M059J (cell line): ENCODE data around the gene TMPRSS11A. TPM values are rescaled to one million over a fixed set of nuclear protein-coding genes. Genes with fewer than 3 reads are reported as not detected.

Source experiments
- DNase-seq: peaks from one replicate; pipeline ENCODE4 v3.0.0-alpha.2; 2012; ENCODE audit warnings: low read depth
- total RNA-seq: library from RNA; depleted of rRNA; stranded (reverse); fragments of >200 nt; shearing (Covaris generic); gene quantifications from 2 replicates; pipeline ENCODE4 v1.2.3, GENCODE V29; 2014

The TMPRSS11A gene
- total RNA-seq, 1 experiment from 2014 or later = not detected

DNA sequence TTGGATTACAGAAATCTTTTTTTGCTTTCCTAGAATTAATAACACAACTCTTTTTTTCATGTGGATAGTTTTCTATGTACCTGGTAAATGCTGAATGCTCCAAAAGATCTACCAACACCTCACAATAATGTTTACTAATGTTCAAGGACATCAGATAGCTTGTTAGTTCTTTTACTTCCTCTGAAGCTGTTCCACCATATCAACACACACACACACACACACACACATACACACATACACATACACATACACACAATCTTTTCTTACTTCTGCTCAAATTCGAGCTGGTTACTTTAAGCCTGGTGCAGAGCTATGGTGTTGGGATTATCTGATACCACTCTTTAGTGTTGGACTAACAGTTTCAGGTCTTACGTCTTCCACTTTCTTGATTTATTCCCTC lies 51.2 kb downstream of the TMPRSS11A start:
- DNase-seq = no peak

DNA sequence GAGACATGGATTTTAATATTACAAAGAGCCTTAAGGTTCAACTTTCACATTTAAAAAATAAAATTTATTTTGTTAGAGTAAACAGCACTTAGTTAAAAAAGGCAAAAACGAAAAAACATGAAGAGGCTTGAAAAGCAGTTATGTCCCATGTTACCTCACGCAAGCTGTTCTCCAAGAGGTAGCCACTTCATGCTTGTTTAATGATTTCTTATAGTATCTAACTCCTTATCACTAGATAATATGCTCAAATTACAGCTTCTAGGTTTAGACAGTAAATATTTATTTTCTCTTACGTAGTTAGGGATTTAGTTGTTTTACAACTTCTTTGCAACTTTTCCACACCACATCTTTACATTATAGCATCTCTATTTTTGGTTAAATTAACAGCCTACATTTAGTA lies 51.7 kb downstream of the TMPRSS11A start:
- no peak for DNase-seq

DNA sequence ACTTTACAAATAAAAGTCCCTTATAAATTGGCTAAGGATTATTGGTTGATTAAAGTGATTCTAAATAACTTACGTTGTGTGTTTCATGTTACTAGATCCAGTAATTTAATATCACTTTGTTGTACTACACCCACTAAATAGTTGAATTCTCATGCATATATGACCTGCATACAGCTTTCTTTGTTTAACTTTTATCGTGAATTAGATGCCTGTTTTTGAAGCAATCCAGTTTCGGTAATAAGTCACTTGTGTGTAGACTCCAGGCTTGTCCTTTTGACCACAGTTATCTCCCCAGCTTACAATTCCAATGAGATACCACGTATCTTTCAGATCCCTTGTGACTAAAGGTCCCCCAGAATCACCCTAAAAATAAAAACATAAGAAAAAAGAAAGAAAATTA lies 52.2 kb downstream of the TMPRSS11A start:
- no peak for DNase-seq

DNA sequence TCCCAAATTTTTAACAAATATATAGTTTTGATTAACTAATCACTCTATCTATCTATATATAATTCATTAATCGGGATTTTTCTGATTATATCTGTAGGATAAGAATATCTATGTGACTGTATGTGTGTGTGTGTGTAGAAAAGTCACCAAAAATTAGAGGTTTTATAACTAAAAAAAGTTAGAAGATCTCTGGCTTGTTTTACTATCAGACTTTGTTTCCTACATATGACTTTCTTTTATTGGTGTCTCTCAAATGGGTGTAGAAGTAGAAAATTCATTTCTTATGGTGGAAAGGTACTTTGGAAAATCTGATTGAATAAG lies 52.7 kb downstream of the TMPRSS11A start:
- no peak for DNase-seq

DNA sequence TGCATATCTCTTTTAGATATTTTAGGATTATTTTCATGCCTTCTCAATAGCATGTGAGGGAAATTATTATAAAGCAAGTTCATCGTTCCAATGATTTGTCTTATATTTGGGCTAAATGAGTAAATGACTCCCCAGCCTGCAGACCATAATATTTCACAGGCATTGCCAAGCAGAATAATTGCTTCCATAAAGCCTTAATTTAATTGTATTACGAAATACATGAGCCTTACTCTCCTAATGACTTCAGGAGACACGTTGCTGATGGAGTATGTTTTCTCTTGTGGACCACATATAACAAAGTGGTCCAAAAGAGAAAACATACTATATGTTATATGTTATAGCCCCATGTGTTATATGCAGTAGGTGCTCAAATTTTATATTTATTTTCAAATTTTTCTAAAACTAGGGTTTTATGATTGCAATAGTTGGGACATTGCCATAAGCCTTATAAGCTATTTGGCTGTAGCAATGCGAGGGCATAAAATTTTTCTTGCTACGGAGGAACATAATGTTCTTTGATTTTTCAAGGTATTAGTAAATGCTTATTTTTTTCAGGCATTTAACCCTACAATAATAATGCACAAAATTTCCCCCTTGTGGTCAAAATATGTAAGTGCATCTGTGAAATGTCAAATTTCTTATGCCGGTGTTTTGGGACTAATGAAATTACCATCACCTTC lies 53.2 kb downstream of the TMPRSS11A start:
- DNase-seq = peak; percentile 14

DNA sequence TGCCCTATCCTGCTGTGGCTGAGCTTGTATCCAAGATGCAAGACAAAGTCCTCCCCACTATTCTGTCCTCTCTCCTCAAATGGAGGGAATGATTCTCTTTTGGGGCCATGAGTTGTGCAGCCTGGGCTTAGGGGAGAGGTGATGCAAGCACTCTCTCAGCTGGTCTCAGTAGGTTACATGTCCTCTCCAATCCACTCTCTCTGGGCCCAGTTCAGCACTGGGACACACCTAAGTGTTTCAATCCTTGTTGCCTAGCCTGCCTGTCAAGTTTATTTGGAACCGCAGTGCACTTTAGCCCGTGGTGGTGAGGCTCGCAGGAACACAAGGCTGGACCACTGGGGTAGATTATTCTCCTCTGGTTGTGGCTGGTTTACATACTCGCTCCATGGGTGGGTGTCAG lies 55.6 kb downstream of the TMPRSS11A start:
- DNase-seq = no peak

DNA sequence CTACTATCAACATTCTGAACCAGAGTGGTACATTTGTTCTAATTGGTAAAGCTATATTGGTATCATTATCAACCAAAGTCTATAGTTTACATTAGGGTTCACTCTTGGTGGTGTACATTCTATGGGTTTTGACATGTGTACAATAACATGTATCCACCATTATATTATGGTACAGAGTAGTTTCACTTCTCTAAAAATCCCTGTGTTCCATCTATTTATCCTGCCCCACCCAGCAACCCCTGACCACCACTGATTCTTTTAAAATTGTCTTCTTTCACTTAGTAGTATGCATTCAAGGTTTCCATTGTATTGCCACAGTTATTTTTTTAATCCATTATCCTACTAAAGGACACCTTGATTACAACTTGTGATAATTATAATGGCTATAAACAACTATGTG lies 64.2 kb downstream of the TMPRSS11A start:
- DNase-seq = no peak

DNA sequence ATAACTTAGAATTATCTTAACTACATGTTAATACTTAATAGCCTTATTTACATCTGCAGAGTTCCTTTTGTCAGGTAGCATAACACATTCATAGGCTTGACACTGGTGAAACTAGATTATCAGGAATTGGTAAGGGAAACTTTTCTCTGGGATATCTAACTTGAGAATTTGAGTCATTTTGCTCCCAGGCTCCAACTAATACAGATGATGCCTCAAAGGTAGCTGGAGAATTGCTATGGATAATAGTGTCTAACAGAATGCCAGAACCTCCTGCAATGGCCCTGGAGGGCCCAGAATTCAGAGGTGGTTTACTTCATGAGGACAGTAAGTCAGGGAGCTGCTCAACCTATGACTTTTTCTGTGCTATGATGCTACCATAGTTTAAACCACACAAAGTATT lies 65.6 kb downstream of the TMPRSS11A start:
- no peak for DNase-seq

DNA sequence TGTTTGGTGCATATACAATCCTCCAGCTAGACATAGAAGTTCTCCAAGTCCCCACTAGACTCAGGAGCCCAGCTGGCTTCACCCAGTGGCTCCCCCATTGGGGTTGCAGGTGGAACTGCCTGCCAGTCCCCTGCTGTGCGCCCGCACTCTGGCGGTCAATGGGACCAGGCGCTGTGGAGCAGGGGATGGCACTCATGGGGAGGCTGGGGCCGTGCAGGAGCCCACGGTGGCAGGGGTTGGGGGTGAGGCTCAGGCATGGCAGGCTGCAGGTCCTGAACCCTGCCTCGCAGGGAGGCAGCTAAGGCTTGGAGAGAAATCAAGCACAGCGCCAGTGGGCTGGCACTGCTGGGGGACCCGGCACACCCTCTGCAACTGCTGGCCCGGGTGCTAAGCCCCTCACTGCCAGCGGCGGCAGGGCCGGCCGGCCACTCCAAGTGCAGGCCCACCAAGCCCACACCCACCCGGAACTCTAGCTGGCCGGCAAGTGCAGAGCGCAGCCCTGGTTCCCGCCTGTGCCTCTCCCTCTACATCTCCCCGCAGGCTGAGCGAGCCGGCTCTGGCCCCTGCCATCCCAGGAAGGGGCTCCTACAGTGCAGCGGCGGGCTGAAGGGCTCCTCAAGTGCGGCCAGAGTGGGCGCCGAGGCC lies 66.8 kb downstream of the TMPRSS11A start:
- no peak for DNase-seq

DNA sequence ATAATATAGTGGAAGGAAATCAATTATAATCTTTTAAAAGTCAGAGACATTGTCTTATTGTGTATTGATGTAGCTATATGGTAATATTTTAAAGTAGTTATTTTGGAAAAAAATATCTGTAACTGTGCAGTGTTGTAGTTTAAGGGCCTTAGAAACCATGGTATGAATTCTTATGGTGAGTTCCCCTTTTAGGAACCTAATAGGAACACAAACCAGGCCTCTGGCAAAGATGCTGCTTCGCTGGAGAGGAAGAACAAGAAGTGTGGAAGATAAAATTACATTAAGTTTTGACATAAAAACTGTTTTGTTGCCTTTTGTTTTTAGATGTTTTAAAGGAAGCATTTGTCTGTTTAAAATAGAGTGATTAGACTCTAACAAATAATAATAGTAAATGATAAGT lies 68.6 kb downstream of the TMPRSS11A start:
- no peak for DNase-seq

DNA sequence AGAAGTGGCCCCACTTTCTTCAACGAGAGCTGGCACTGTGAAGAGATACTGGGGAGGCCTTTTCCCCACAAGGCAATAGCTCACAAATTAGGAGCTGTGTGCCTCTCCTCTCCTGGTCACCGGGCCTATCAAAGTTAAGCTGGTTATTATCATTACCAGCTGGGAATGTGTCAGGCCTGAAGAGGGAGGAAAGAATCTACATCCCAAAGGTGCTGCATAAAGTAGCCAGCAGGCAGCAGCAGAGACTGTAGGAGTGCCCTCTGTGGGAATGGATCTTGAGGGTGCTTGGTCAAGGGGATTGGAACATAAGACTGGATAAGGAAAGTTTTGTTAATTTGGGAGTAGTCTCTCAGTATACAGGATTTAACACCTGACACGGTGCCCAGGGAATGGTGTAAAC lies 70.4 kb downstream of the TMPRSS11A start:
- DNase-seq = peak; percentile 4

DNA sequence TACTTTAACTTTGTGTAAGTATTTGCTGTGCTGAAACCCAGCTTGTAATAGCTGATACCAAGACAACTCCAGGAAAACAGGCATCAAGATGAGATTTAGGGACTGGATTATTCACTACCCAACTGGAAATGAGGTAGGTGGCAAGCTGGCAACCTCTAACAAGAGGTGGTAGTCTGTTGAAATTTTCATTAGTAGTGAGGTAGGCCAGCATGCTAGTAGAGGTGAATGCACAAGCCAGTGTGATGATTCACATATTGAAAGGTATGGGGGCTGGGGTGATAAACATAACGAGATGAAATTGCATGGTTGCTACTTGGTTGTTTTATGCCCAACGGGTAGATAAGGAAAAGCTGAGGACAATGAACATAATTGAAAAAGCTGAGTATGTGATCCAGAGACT lies 71.0 kb downstream of the TMPRSS11A start:
- DNase-seq = no peak

DNA sequence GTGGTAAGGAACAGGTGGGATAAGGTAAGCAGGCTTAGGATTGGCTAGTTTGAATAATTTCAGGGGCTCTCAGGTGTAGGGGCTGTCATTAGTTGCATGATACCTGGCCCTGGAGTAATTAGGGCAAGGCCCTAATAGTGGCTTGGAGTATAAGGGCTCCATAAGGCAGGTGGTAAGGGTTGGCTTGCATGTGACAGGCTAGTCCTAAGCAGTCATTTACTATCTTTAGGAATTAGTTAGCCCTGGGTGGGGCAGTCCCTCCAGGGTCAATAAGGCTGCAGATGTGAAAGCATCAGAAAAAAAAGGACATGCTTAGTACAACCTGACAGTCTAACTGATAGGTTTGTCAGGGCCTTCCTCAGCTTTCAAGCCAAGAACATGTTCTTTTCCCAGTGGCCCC lies 71.6 kb downstream of the TMPRSS11A start:
- no peak for DNase-seq

DNA sequence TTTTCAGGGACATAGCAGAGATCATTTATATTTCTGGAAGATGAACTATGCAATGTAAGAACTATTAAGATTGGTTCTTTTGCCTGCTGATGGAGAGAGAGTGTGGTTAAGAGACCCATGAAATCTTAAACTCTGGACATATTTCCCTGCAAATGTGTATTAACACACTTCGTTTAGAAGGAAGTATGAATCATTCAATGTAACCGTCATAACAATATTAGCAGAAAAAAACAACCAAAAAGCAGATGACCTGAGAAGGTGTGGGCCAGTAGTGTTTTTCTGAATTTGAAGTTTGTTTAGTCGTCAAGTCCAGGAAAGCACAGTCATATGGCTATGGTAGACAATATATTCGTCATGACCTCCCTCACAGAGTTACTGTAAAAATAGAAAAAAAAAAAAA lies 77.0 kb downstream of the TMPRSS11A start:
- peak; percentile 42 for DNase-seq

DNA sequence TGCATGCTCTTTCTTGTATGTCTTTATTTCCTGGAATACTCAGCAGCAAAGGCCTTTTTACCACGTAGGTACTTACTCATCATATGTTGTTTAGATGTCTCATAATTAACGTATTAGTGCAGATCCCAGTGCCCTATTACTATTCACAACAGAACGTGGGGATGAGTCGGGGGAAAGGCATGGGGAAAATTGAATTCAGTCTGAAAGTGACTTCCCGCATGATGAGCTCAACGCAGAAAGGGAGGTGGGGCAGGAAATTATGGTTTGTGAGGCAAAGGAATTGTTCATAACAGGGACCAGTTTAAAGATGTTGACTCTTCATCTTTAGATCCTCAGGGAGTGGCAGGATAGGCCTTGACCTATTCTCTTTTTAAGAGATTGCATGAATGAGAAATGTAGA lies 77.5 kb downstream of the TMPRSS11A start:
- DNase-seq = peak; percentile 91

DNA sequence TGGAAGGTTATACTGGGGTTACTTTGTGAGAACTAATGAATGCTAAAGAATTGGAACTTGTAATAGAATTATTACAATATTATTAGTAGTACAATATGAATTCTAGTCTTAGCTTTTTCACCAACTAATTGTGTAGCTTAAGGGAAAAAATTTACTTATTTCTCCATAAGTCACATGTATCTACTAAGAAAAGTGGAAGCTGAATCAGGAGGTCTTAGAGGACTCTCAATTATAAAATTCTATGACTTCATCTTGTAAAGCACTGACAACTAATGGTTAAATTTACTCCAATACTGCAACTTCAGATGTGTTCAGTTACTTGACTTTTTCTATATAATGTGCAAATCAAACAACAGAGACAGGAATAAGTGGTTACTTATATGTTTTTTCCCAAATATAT lies 78.6 kb downstream of the TMPRSS11A start:
- DNase-seq = no peak

DNA sequence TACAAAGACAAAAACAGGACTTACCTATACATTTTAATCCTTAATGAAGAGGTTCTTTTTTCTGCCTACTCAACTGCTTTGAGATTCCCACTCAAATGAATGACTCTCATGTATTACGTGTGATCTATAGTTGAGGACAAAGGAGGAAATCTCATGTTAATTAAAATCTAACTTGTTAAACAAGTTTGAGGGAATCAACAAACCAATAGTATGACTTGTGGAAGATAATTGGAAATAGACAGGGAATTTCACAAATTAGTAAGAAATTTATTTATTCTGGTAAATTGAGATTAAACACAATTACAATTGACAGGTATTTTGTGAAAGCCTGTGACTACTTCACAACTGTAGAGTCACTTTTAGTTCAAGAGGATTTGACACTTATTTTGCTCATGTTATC lies 79.4 kb downstream of the TMPRSS11A start, which contains the start of gene TMPRSS11D:
TSS of gene TMPRSS11D (minus strand) at position 101 of the 400 bp plus-strand sequence. CDS start at position 32, 69 bp downstream.
- DNase-seq = no peak

DNA sequence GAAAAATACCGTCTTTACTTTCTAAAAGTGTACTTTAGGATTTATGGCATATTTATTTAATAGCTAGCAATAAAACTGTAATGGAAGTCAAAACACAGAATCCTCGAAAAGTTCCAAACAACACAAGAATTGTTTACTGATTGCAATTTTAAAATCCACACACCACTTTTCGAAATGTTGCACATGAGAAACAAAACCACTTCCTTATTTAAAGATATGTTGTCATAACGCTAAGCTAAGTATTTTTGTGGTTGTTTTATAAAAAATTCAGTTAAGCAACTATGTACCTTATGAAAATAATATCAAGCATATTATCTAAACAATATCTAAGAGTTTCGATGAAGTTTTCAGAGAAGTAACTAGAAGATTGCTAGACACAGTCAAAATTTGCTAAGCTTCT lies 79.8 kb downstream of the TMPRSS11A start:
- DNase-seq = no peak

DNA sequence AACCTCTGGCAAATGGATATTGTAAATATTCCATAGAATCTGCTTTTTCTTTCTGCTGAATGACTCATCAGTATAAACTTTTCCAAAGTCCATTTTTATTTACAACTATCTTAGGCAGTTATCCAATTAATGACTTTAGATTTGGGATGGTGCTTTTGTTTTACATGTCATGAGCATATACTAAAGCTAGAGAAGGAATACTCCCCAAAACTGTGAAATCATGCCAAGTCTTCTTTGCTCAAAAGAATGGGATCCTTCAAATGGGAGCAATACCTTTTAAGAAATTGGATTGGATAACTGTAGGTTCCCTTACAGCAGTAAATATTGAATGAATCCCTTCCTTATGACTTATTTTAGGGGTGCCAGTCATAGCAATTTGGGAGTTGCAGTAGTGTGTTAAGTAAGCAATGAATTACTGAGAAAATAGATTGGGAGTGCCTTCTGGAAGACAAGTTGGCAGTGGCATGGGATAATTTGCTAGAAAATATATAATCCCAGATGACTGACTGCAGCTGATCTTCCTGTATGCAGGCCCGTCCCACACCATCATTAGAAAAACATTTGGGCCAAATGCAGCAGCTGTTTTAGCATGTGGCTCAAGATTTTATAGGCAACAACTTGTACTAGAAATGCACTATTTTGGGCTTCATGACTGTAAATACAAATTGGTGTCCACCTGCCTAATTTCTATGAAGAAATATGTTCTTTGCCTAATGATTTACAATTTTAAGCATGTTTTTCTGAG lies 82.3 kb downstream of the TMPRSS11A start:
- DNase-seq = no peak

DNA sequence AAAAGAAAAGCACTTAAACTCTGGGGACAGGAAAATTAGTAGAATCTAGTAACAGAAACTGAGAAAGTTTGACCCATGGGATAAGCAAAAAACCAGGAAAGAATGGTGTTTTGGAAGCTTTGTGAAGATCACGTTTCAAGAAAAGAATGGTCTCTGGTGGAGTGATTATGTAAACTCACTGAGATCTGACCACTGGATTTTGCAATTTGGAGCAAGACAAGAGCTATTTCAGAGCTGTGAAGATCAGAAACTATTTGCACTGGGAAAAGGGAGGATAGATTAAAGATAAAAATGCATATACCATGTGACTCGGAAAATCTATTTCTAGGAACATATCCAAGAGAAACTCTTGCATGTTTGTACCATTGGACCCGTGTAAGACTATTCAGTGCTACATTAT lies 83.8 kb downstream of the TMPRSS11A start:
- no peak for DNase-seq

DNA sequence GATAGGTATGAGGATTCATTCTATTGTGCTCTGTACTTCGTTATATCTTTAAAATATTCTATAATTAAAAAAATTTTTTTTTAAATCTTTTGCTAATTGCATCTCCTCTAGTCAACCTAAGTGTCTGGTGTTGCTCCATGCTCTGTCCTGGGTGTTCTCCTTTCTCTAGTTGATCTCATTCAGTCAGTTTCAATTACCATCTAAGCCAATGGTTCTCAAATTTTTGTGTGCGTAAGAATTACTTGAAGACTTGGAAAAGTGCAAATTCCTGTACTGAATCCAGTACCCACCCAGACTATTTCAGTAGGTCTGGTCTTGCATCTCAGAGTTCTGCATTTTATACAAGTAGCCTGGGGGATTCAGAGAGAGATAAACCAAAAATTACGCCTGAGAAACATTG lies 86.2 kb downstream of the TMPRSS11A start:
- DNase-seq = no peak

DNA sequence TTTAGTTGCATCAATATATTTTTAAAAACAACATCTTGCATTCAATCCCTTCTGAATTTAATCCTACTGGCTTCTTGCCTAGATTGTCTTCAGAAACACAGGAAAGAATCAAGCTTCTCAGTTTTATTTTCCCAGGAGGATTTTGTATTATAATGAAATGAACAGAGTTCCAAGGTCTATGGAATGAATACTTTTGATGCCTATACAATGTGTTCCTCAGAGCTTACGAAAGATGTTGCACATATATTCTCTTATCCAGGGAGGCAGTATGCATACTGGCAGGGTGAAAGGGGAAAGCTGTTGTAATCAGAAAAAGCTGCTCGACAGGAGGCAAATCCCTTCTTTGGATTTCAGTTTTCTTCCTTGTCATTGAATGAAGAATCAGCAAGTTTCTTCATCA lies 88.3 kb downstream of the TMPRSS11A start:
- no peak for DNase-seq

DNA sequence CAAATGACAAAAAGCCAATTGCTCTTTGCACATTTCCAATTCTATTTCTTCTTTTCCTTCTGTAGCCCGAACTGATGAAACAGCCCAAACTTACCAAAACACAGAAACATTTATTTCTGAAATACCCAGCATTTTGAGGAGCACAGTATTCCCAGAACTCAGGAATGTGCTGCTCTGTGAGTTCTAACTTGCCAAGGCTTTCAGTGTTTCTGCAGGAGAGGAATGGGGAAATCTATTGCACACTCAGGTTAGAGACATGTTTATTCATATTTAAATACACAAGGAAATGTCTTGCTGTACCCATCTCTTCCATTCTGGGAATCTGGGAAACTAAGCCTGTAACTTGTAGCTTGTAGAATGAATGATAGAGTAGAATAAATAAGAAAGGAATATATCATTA lies 90.2 kb downstream of the TMPRSS11A start:
- DNase-seq = no peak
